K562 (cell line): Measurements from ENCODE around the gene HES5. TPM values are rescaled to one million over a fixed set of nuclear protein-coding genes. Genes with fewer than 3 reads are reported as not detected.

Experiments used
- CHD7 ChIP-seq: fragments of 200-600 bp; sonication (generic); IDR thresholded peaks from one replicate; pipeline ENCODE4 v1.6.1; 2012; ENCODE audit warnings: mild to moderate bottlenecking, low read depth, low read length, inconsistent platforms
- DDX20 ChIP-seq: fragments of 450-650 bp; IDR thresholded peaks from 2 replicates; pipeline ENCODE4 v1.6.1; 2016; ENCODE audit warnings: missing genetic modification characterization, low read depth, mild to moderate bottlenecking, missing compliant biosample characterization, moderate library complexity
- L3MBTL2 ChIP-seq: fragments of 450-650 bp; IDR thresholded peaks from 2 replicates; pipeline ENCODE4 v1.6.1; 2016; ENCODE audit warnings: mild to moderate bottlenecking, moderate library complexity
- POLR2A ChIP-seq: fragments of 450-650 bp; conservative IDR thresholded peaks from 2 replicates; pipeline ENCODE4 v1.6.1; 2016
- REST ChIP-seq, 2 experiments: fragments of 450-650 bp; formaldehyde crosslinking in 1 of 2; IDR thresholded peaks; 2 replicates each; pipeline versions ENCODE4 v1.4.0 to v1.6.1; 2014 to 2020; ENCODE audit warnings: mild to moderate bottlenecking in 2 of 2, borderline replicate concordance in 1 of 2, low read depth in 1 of 2
- polyA plus RNA-seq, 8 experiments: library from polyadenylated mRNA; depleted of rRNA in 4 of 8; stranded (reverse) in 5 of 8; unstranded in 3 of 8; fragments of >200 nt; fragmentation: Nextera tagmentation in 2 of 8; fragmentation: Illumina TruSeq in 1 of 8; extraction: Ambion mirVana in 2 of 8; extraction: Trizol in 1 of 8; gene quantifications; 2 replicates each; pipeline versions ENCODE4 v1.2.1 to v1.2.3, GENCODE V29; 2011 to 2014; ENCODE audit warnings: inconsistent platforms in 1 of 8, missing spikeins in 1 of 8
- total RNA-seq, 7 experiments: library from RNA; depleted of rRNA in 6 of 7; stranded (reverse); fragments of >200 nt in 6 of 7; fragmentation: Illumina TruSeq in 2 of 7; extraction: Trizol in 2 of 7; gene quantifications; 2 replicates each; pipeline versions ENCODE4 v1.2.1 to v1.2.3, GENCODE V29; 2011 to 2021; ENCODE audit warnings: low replicate concordance in 1 of 7

Gene HES5
- total and polyA plus RNA-seq, 9 of the 15 experiments (the other 6 are each of a cell fraction or from before 2014, with no cell fraction given), result not detected

GRCh38 chr1:2482588-2482987 is 47.5 kb downstream of the HES5 start (continued):
- TF ChIP-seq CHD7, result no peak
- no peak for TF ChIP-seq DDX20 (tag)
- no peak for TF ChIP-seq POLR2A
- peak; percentile 95 for TF ChIP-seq REST (IDR thresholded peaks at IDR 0.05; ENCODE audit: borderline replicate concordance)
- peak; percentile 93 for TF ChIP-seq REST (CRISPR knock-in tag; IDR thresholded peaks at IDR 0.05; ENCODE audit: low read depth)
- no peak for TF ChIP-seq L3MBTL2
